ENCODE measurements around the gene CTAGE9. TPM values are rescaled to one million over a fixed set of nuclear protein-coding genes. Genes with fewer than 3 reads are reported as not detected.

The CTAGE9 gene
- total and polyA plus RNA-seq, 2 of the 8 experiments (the other 6 are each of a cell fraction or from before 2014, with no cell fraction given) = not detected

GRCh38 chr6:131682442-131682841, 28.4 kb downstream of the CTAGE9 start (continued):
- TF ChIP-seq CTCF (IDR thresholded peaks at IDR 0.05; ENCODE audit: control extremely low read depth in 1 of 3, insufficient read depth in 1 of 3, low read depth in 1 of 3, low read length in 3 of 3) (no peak), BACH1 (IDR thresholded peaks at IDR 0.05; ENCODE audit: low read length) (no peak), EP300 (IDR thresholded peaks at IDR 0.05; ENCODE audit: borderline replicate concordance in 1 of 2, low read depth in 2 of 2, low read length in 2 of 2) (no peak)
